H9 (cell line): ENCODE data around the gene PARL. TPM values are rescaled to one million over a fixed set of nuclear protein-coding genes. Genes with fewer than 3 reads are reported as not detected.

Experiments
- DNase-seq: peaks from one replicate; pipeline ENCODE4 v3.0.0-alpha.2; 2017
- H2AFZ ChIP-seq: one replicate; pipeline ENCODE4 v1.6.1; 2013; ENCODE audit warnings: mild to moderate bottlenecking, low read length, control low read depth, moderate library complexity
- H2AK5ac ChIP-seq: 2 replicates; pipeline ENCODE4 v1.6.1; 2013; ENCODE audit warnings: low read length, control low read depth, mixed read lengths; ENCODE audit not compliant: insufficient read length
- H2BK120ac ChIP-seq: one replicate; pipeline ENCODE4 v1.6.1; 2013; ENCODE audit warnings: low read depth, mild to moderate bottlenecking, low read length, control low read depth, inconsistent platforms; ENCODE audit not compliant: poor library complexity, severe bottlenecking
- H2BK12ac ChIP-seq: 2 replicates; pipeline ENCODE4 v1.6.1; 2013; ENCODE audit warnings: low read length, control low read depth, mixed read lengths, low read depth; ENCODE audit not compliant: insufficient read length
- H2BK15ac ChIP-seq: 2 replicates; pipeline ENCODE4 v1.6.1; 2013; ENCODE audit warnings: low read depth, low read length, control low read depth
- H2BK20ac ChIP-seq: one replicate; pipeline ENCODE4 v1.6.1; 2013; ENCODE audit warnings: low read depth, mild to moderate bottlenecking, low read length, control low read depth, inconsistent platforms; ENCODE audit not compliant: poor library complexity, severe bottlenecking
- H2BK5ac ChIP-seq: 2 replicates; pipeline ENCODE4 v1.6.1; 2013; ENCODE audit warnings: low read length, control low read depth, mixed read lengths; ENCODE audit not compliant: insufficient read length
- H3K14ac ChIP-seq: 2 replicates; pipeline ENCODE4 v1.6.1; 2013; ENCODE audit warnings: low read length, control low read depth; ENCODE audit not compliant: insufficient read depth
- H3K18ac ChIP-seq: 2 replicates; pipeline ENCODE4 v1.6.1; 2013; ENCODE audit warnings: low read depth, mild to moderate bottlenecking, mixed read lengths, low read length, control low read depth; ENCODE audit not compliant: insufficient read length
- H3K23ac ChIP-seq: 2 replicates; pipeline ENCODE4 v1.6.1; 2013; ENCODE audit warnings: low read length, control low read depth, mixed read lengths, low read depth; ENCODE audit not compliant: insufficient read length
- H3K23me2 ChIP-seq: 2 replicates; pipeline ENCODE4 v1.6.1; 2013; ENCODE audit warnings: low read depth, mild to moderate bottlenecking, mixed read lengths, low read length, control low read depth; ENCODE audit not compliant: insufficient read length, poor library complexity, severe bottlenecking
- H3K27ac ChIP-seq: 2 replicates; pipeline ENCODE4 v1.5.1; 2013; ENCODE audit warnings: low read length, control low read depth, mixed read lengths, low read depth; ENCODE audit not compliant: insufficient read length
- H3K27me3 ChIP-seq: 2 replicates; pipeline ENCODE4 v1.6.1; 2013; ENCODE audit warnings: low read length, control low read depth, inconsistent platforms; ENCODE audit not compliant: insufficient read depth
- H3K4ac ChIP-seq: 2 replicates; pipeline ENCODE4 v1.6.1; 2013; ENCODE audit warnings: low read depth, mild to moderate bottlenecking, control low read depth, inconsistent platforms, low read length, moderate library complexity
- H3K4me1 ChIP-seq: 2 replicates; pipeline ENCODE4 v1.6.1; 2013; ENCODE audit warnings: low read length, control low read depth, inconsistent platforms; ENCODE audit not compliant: insufficient read depth
- H3K4me2 ChIP-seq: 2 replicates; pipeline ENCODE4 v1.6.1; 2013; ENCODE audit warnings: low read length, control low read depth, mixed read lengths; ENCODE audit not compliant: insufficient read length, insufficient read depth
- H3K56ac ChIP-seq: 2 replicates; pipeline ENCODE4 v1.6.1; 2013; ENCODE audit warnings: low read depth, mild to moderate bottlenecking, mixed read lengths, low read length, control low read depth; ENCODE audit not compliant: insufficient read length
- H3K79me1 ChIP-seq: 2 replicates; pipeline ENCODE4 v1.6.1; 2013; ENCODE audit warnings: low read depth, mild to moderate bottlenecking, moderate library complexity, low read length, control low read depth, inconsistent platforms; ENCODE audit not compliant: insufficient read depth, poor library complexity, severe bottlenecking
- H3K79me2 ChIP-seq: 2 replicates; pipeline ENCODE4 v1.6.1; 2013; ENCODE audit warnings: low read length, control low read depth, inconsistent platforms; ENCODE audit not compliant: insufficient read depth
- H3K9ac ChIP-seq: 2 replicates; pipeline ENCODE4 v1.6.1; 2013; ENCODE audit warnings: low read length, control low read depth, mixed read lengths; ENCODE audit not compliant: insufficient read length; ENCODE audit errors: extremely low read depth
- H3K9me3 ChIP-seq: one replicate; pipeline ENCODE4 v1.6.1; 2013; ENCODE audit warnings: low read depth, low read length, inconsistent platforms; ENCODE audit not compliant: control insufficient read depth
- H3T11ph ChIP-seq: one replicate; pipeline ENCODE4 v1.6.1; 2013; ENCODE audit warnings: mild to moderate bottlenecking, low read length, control low read depth, inconsistent platforms
- H4K20me1 ChIP-seq: one replicate; pipeline ENCODE4 v1.6.1; 2013; ENCODE audit not compliant: control insufficient read depth, insufficient read length, insufficient read depth
- H4K5ac ChIP-seq: 2 replicates; pipeline ENCODE4 v1.6.1; 2013; ENCODE audit warnings: low read depth, mild to moderate bottlenecking, mixed read lengths, low read length, control low read depth; ENCODE audit not compliant: insufficient read length
- H4K8ac ChIP-seq: replicated peaks from 2 replicates; pipeline ENCODE4 v1.6.1; 2013; ENCODE audit warnings: low read length, control low read depth, mixed read lengths, low read depth; ENCODE audit not compliant: insufficient read length
- H4K91ac ChIP-seq: 2 replicates; pipeline ENCODE4 v1.6.1; 2013; ENCODE audit warnings: low read depth, mild to moderate bottlenecking, moderate library complexity, mixed read lengths, low read length, control low read depth; ENCODE audit not compliant: insufficient read length
- H3K27ac Mint-ChIP-seq, 3 experiments: 2 replicates in 2 of 3; 3 replicates in 1 of 3; pipeline ENCODE4 v1.8.0; 2020 to 2021; ENCODE audit warnings: mixed read lengths in 3 of 3, mild to moderate bottlenecking in 1 of 3, moderate library complexity in 1 of 3
- H3K27me3 Mint-ChIP-seq: 2 replicates; pipeline ENCODE4 v1.8.0; 2021; ENCODE audit warnings: low read depth, mild to moderate bottlenecking, moderate library complexity, mixed read lengths
- H3K36me3 Mint-ChIP-seq, 3 experiments: 2 replicates in 2 of 3; 3 replicates in 1 of 3; pipeline ENCODE4 v1.8.0; 2020 to 2021; ENCODE audit warnings: low read depth in 3 of 3, mixed read lengths in 3 of 3; ENCODE audit not compliant: insufficient read depth in 1 of 3
- H3K4me1 Mint-ChIP-seq, 2 experiments: 2 replicates each; pipeline ENCODE4 v1.8.0; 2020; ENCODE audit warnings: mixed read lengths in 2 of 2
- H3K4me3 Mint-ChIP-seq, 2 experiments: 2 replicates in 1 of 2; 3 replicates in 1 of 2; pipeline ENCODE4 v1.8.0; 2020 to 2021; ENCODE audit warnings: mild to moderate bottlenecking in 2 of 2, mixed read lengths in 2 of 2, moderate library complexity in 1 of 2
- H3K9me3 Mint-ChIP-seq, 2 experiments: 2 replicates in 1 of 2; 3 replicates in 1 of 2; pipeline ENCODE4 v1.8.0; 2020; ENCODE audit warnings: mild to moderate bottlenecking in 2 of 2, mixed read lengths in 2 of 2, moderate library complexity in 1 of 2
- WGBS: extraction: QIAGEN DNeasy Blood & Tissue Kit; methylation state at CpG from one replicate; pipeline ENCODE4 v1.1.7; 2013; ENCODE audit warnings: missing lambda C conversion rate, low lambda C conversion rate, mixed read lengths; ENCODE audit not compliant: insufficient read length; ENCODE audit errors: extremely low coverage; 5-methylcytosine and 5-hydroxymethylcytosine counted together
- total RNA-seq: library from RNA; stranded (reverse); gene quantifications from 2 replicates; pipeline ENCODE4 v1.2.1, GENCODE V29; 2021
- TF ChIP-seq, protein P1 (sequence below): fragments of 200-600 bp; sonication (generic); conservative IDR thresholded peaks from 3 replicates; pipeline ENCODE4 v1.8.0; 2021; ENCODE audit warnings: antibody characterized with exemption, mild to moderate bottlenecking

Gene PARL
- total RNA-seq, 1 experiment from 2014 or later: 94.5 TPM

DNA sequence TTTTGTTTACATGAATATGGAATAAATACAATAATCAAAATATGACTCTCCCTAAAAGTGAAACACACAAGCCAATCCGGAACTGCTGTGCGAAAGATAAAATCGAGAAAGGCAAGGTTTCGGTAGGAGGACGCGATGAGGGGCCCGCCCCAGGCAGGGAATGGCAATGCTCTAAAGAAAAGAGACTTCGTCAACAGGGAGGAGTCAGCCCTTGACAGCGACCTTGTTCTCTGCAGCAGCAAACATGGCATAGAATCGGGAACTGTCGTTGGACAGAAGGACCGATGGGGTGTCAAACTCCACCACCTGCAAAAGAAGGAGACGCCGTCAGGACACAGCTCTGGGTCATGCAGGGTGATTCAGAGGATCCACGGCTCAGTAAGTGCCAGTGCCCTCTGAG is 36.4 kb upstream of the PARL start:
- H3K79me2 ChIP-seq: no peaks in the 10 kb centered on the region
- H3K9ac ChIP-seq: no peak overlapping the region
- no peak overlapping the region for H2BK5ac ChIP-seq
- H3K36me3 Mint-ChIP-seq: peaks cover 10 to 43% (median 25%) of the 10 kb centered on the region in 3 experiments; a peak in 6 of 7 replicates
- no peak overlapping the region for H3K4ac ChIP-seq
- H2BK120ac ChIP-seq: no peak overlapping the region
- no peak overlapping the region for H2AK5ac ChIP-seq
- no peak overlapping the region for H3K27ac ChIP-seq
- no peak overlapping the region for H4K91ac ChIP-seq
- no peak overlapping the region for H3K4me3 Mint-ChIP-seq
- H3T11ph ChIP-seq: no peak overlapping the region
- no peaks in the 10 kb centered on the region for H3K9me3 Mint-ChIP-seq
- WGBS: no CpG with 5 or more reads among the region's 15 CpGs
- no peaks in the 10 kb centered on the region for H3K27me3 Mint-ChIP-seq
- no peak overlapping the region for H3K4me2 ChIP-seq
- H3K56ac ChIP-seq: no peak overlapping the region
- H4K20me1 ChIP-seq: no peaks in the 10 kb centered on the region
- no peak overlapping the region for H4K5ac ChIP-seq
- H2BK20ac ChIP-seq: no peak overlapping the region
- H3K18ac ChIP-seq: no peak overlapping the region
- no peak overlapping the region for H4K8ac ChIP-seq
- no peak overlapping the region for H2AFZ ChIP-seq
- no peak for DNase-seq
- no peaks in the 10 kb centered on the region for H3K79me1 ChIP-seq
- no peaks in the 10 kb centered on the region for H3K4me1 Mint-ChIP-seq
- H2BK15ac ChIP-seq: no peak overlapping the region
- H3K4me1 ChIP-seq: no peaks in the 10 kb centered on the region
- no peak overlapping the region for H2BK12ac ChIP-seq
- H3K9me3 ChIP-seq: no peaks in the 10 kb centered on the region
- H3K27me3 ChIP-seq: no peaks in the 10 kb centered on the region
- H3K27ac Mint-ChIP-seq: peak overlapping the region in 1 of 3 experiments; percentile 44; a peak in 1 of 7 replicates
- TF ChIP-seq, protein P1, sequence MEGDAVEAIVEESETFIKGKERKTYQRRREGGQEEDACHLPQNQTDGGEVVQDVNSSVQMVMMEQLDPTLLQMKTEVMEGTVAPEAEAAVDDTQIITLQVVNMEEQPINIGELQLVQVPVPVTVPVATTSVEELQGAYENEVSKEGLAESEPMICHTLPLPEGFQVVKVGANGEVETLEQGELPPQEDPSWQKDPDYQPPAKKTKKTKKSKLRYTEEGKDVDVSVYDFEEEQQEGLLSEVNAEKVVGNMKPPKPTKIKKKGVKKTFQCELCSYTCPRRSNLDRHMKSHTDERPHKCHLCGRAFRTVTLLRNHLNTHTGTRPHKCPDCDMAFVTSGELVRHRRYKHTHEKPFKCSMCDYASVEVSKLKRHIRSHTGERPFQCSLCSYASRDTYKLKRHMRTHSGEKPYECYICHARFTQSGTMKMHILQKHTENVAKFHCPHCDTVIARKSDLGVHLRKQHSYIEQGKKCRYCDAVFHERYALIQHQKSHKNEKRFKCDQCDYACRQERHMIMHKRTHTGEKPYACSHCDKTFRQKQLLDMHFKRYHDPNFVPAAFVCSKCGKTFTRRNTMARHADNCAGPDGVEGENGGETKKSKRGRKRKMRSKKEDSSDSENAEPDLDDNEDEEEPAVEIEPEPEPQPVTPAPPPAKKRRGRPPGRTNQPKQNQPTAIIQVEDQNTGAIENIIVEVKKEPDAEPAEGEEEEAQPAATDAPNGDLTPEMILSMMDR: no peak
- H3K14ac ChIP-seq: no peak overlapping the region
- H3K23me2 ChIP-seq: no peaks in the 10 kb centered on the region
- no peak overlapping the region for H3K23ac ChIP-seq
